H1 (cell line): Measurements from ENCODE around the gene PTPRJ. TPM values are rescaled to one million over a fixed set of nuclear protein-coding genes. Genes with fewer than 3 reads are reported as not detected.

Experiments
- TAF1 ChIP-seq: IDR thresholded peaks from 2 replicates; pipeline ENCODE4 v1.6.1; 2011; ENCODE audit warnings: mild to moderate bottlenecking, low read depth, low read length
- polyA plus RNA-seq, 7 experiments: library from polyadenylated mRNA; depleted of rRNA in 3 of 7; stranded (reverse) in 5 of 7; unstranded in 2 of 7; fragments of >200 nt in 5 of 7; fragments of 200-250 nt in 2 of 7; gene quantifications; 1 replicate in 5 of 7; 2 replicates in 1 of 7; 4 replicates in 1 of 7; pipeline versions ENCODE4 v1.2.1 to v1.2.3, GENCODE V29; 2011 to 2013; ENCODE audit warnings: missing spikeins in 2 of 7, mixed read lengths in 2 of 7
- total RNA-seq: library from RNA; stranded (reverse); fragmentation: NEBNext Ultra II Directional; extraction: Animal tissue kit (Norgen Biotek cat#: 25700); gene quantifications from 2 replicates; pipeline ENCODE4 v1.2.1, GENCODE V29; 2021

The PTPRJ gene
- total and polyA plus RNA-seq, 2 of the 8 experiments (the other 6 are each of a cell fraction or from before 2014, with no cell fraction given) = 4.4 to 22.6 TPM

GRCh38 chr11:48037709-48038468, 57.5 kb downstream of the PTPRJ start (continued):
- no peak for TF ChIP-seq TAF1
